DND-41 (cell line): ENCODE measurements around the gene VAV3.

Experiments
- ATAC-seq: fragments of 200-7000 bp; cut with Tn5 transposase; 3 replicates; pipeline ENCODE4 v1.9.1; 2021; ENCODE audit warnings: low read depth; ENCODE audit not compliant: insufficient read depth
- DNase-seq: peaks from one replicate; pipeline ENCODE4 v3.0.0-alpha.2; 2020
- H2AFZ ChIP-seq: 2 replicates; pipeline ENCODE4 v1.6.0; 2012; ENCODE audit warnings: low read depth, low read length
- H3K27ac ChIP-seq: 2 replicates; pipeline ENCODE4 v1.5.1; 2012; ENCODE audit warnings: low read length, inconsistent platforms
- H3K27me3 ChIP-seq: fragments of 200-600 bp; sonication (generic); 2 replicates; pipeline ENCODE4 v1.6.0; 2012; ENCODE audit warnings: low read length, mild to moderate bottlenecking, inconsistent platforms; ENCODE audit not compliant: insufficient read depth, poor library complexity
- H3K36me3 ChIP-seq: 2 replicates; pipeline ENCODE4 v1.5.1; 2012; ENCODE audit warnings: low read length, inconsistent platforms; ENCODE audit not compliant: insufficient read depth
- H3K4me1 ChIP-seq: 2 replicates; pipeline ENCODE4 v1.5.1; 2012; ENCODE audit warnings: mild to moderate bottlenecking, low read length; ENCODE audit not compliant: insufficient read depth
- H3K4me2 ChIP-seq: 2 replicates; pipeline ENCODE4 v1.6.0; 2012; ENCODE audit warnings: mild to moderate bottlenecking, moderate library complexity, low read length, inconsistent platforms; ENCODE audit not compliant: insufficient read depth
- H3K4me3 ChIP-seq, 2 experiments: fragments of 200-600 bp in 1 of 2; shearing (Covaris generic) in 1 of 2; 2 replicates each; pipeline ENCODE4 v1.5.1; 2012 to 2016; ENCODE audit warnings: inconsistent platforms in 2 of 2, low read length in 2 of 2, mild to moderate bottlenecking in 2 of 2, low read depth in 1 of 2, moderate library complexity in 1 of 2
- H3K79me2 ChIP-seq: 2 replicates; pipeline ENCODE4 v1.6.0; 2012; ENCODE audit warnings: low read length, inconsistent platforms; ENCODE audit not compliant: insufficient read depth
- H3K9ac ChIP-seq: 2 replicates; pipeline ENCODE4 v1.6.0; 2012; ENCODE audit warnings: low read depth, mild to moderate bottlenecking, inconsistent platforms, low read length, moderate library complexity
- H3K9me3 ChIP-seq: 2 replicates; pipeline ENCODE4 v1.5.1; 2012; ENCODE audit warnings: low read length, moderate library complexity, mild to moderate bottlenecking, inconsistent platforms; ENCODE audit not compliant: insufficient read depth, severe bottlenecking
- H4K20me1 ChIP-seq: 2 replicates; pipeline ENCODE4 v1.6.0; 2012; ENCODE audit warnings: low read length; ENCODE audit not compliant: insufficient read depth
- EZH2 ChIP-seq: IDR thresholded peaks from 3 replicates; pipeline ENCODE4 v1.6.1; 2012; ENCODE audit warnings: borderline replicate concordance, low read depth, mild to moderate bottlenecking, moderate library complexity, low read length, inconsistent platforms; ENCODE audit not compliant: severe bottlenecking
- TF ChIP-seq, protein P1 (sequence below): IDR thresholded peaks from 2 replicates; pipeline ENCODE4 v1.5.1; 2012; ENCODE audit warnings: borderline replicate concordance, low read length, moderate library complexity, mild to moderate bottlenecking; ENCODE audit not compliant: poor library complexity, severe bottlenecking; ENCODE audit errors: extremely low read depth

VAV3 gene

GRCh38 chr1:107549152-107549810 lies 415.7 kb downstream of the VAV3 start:
- Histone ChIP-seq H3K27me3 (no peaks in the 10 kb centered on the region), H3K27ac (no peak overlapping the region), H3K9ac (no peak overlapping the region), H2AFZ (no peak overlapping the region), H3K36me3 (no peaks in the 10 kb centered on the region), H3K4me3 (no peak overlapping the region), H3K4me2 (no peak overlapping the region), H3K9me3 (no peaks in the 10 kb centered on the region), H4K20me1 (no peaks in the 10 kb centered on the region), H3K79me2 (no peaks in the 10 kb centered on the region), H3K4me1 (peaks cover 29% of the 10 kb centered on the region)
- no peak for DNase-seq
- TF ChIP-seq, protein P1, sequence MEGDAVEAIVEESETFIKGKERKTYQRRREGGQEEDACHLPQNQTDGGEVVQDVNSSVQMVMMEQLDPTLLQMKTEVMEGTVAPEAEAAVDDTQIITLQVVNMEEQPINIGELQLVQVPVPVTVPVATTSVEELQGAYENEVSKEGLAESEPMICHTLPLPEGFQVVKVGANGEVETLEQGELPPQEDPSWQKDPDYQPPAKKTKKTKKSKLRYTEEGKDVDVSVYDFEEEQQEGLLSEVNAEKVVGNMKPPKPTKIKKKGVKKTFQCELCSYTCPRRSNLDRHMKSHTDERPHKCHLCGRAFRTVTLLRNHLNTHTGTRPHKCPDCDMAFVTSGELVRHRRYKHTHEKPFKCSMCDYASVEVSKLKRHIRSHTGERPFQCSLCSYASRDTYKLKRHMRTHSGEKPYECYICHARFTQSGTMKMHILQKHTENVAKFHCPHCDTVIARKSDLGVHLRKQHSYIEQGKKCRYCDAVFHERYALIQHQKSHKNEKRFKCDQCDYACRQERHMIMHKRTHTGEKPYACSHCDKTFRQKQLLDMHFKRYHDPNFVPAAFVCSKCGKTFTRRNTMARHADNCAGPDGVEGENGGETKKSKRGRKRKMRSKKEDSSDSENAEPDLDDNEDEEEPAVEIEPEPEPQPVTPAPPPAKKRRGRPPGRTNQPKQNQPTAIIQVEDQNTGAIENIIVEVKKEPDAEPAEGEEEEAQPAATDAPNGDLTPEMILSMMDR, result no peak
- no peak for TF ChIP-seq EZH2
- no peak for ATAC-seq

DNA sequence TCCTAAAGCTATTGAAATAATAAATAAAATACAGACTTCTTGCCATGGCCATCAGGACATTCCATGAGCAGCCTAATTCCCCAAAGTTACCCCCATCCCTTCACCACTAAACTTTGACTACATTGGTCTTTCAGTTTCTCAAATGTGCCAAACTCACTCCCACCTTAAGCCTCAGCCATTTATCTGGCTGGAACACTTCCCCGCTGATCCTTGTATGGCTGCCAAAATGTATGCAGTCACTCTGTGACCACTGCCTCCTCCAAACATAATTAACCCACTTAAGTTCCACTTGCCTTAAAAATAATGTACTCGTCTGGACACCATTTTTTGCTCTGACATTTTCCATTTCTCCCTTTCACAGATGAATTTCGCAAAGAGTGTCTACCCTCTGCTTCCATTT lies 416.7 kb downstream of the VAV3 start:
- no peak overlapping the region for H3K4me2 ChIP-seq

DNA sequence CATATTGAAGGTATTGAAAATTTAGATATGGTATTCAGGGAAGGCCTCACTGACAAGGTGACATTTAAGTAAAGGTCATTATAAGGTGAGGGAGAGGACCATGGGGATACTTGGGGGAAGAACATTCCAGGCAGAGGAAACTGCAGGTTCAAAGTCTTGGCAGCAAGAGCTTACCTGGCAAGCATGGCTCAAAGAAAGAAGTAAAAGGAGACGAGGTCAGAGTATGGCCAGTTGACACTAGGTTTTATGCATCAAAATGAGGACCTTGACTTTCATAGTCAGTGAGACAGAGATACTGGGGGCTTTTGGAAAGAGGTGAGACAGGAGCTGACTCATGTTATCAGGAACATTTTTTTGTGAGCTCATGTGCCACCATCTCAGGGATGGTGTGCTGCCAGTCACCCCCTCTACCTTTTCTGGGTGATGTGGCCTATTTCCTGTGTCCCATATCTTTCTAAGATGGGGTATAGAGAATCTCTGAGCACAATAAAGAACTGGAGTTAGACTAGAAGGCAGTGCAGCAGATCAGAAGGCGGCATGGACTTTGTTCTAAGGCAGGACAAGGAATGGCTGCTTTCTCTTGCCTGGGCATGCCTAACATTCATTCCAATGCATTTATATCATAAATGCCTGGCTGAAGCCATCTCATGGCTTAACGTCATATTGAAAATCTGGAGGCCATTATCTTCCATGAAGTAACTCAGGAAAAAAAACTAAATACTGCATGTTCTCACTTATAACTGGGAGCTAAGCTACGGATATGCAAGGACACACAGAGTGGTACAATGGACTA lies 417.4 kb downstream of the VAV3 start:
- TF ChIP-seq EZH2, result no peak
- TF ChIP-seq, protein P1, result no peak
- Histone ChIP-seq H3K4me1 (peaks cover 29% of the 10 kb centered on the region), H3K27me3 (no peaks in the 10 kb centered on the region), H3K79me2 (no peaks in the 10 kb centered on the region), H2AFZ (no peak overlapping the region), H3K36me3 (no peaks in the 10 kb centered on the region), H3K27ac (no peak overlapping the region), H3K4me3 (no peak overlapping the region), H3K9me3 (no peaks in the 10 kb centered on the region), H3K9ac (no peak overlapping the region), H4K20me1 (no peaks in the 10 kb centered on the region), H3K4me2 (no peak overlapping the region)
- DNase-seq (no peak), ATAC-seq (no peak)

More for the DNA sequence above, 416.7 kb downstream of the VAV3 start:
- no peak overlapping the region for H3K9ac ChIP-seq
- no peaks in the 10 kb centered on the region for H3K27me3 ChIP-seq
- H2AFZ ChIP-seq, result no peak overlapping the region
- no peak for TF ChIP-seq EZH2
- H3K79me2 ChIP-seq, result no peaks in the 10 kb centered on the region
- H3K9me3 ChIP-seq, result no peaks in the 10 kb centered on the region
- peaks cover 29% of the 10 kb centered on the region for H3K4me1 ChIP-seq
- no peak overlapping the region for H3K27ac ChIP-seq
- H3K36me3 ChIP-seq, result no peaks in the 10 kb centered on the region
- no peak overlapping the region for H3K4me3 ChIP-seq
- no peaks in the 10 kb centered on the region for H4K20me1 ChIP-seq
- ATAC-seq (no peak), DNase-seq (no peak)

- Histone ChIP-seq H3K9me3 (no peaks in the 10 kb centered on the region), H3K4me2 (no peak overlapping the region), H3K4me1 (peaks cover 29% of the 10 kb centered on the region), H3K36me3 (no peaks in the 10 kb centered on the region), H3K27ac (peak overlapping the region; percentile 63; the same call in 1 of the 2 replicates), H2AFZ (peak overlapping the region; percentile 27), H3K27me3 (no peaks in the 10 kb centered on the region), H3K79me2 (no peaks in the 10 kb centered on the region), H3K9ac (no peak overlapping the region), H4K20me1 (no peaks in the 10 kb centered on the region), H3K4me3 (no peak overlapping the region)
- no peak for TF ChIP-seq EZH2
- TF ChIP-seq, protein P1, result peak; percentile 10
- peak; percentile 24 for DNase-seq
- ATAC-seq, result no peak
Observed at GRCh38 chr1:107546576-107546975, 418.4 kb downstream of the VAV3 start.
